ENCODE results near the gene PPP4R3A. TPM values are rescaled to one million over a fixed set of nuclear protein-coding genes. Genes with fewer than 3 reads are reported as not detected.
"Not testable (repeated sequence)": the region's sequence is repeated elsewhere in the genome, so short reads cannot be mapped to it uniquely, and the experiment has no call there.

PPP4R3A gene
- total and polyA plus RNA-seq, 2 experiments from 2014 or later: 53.5 to 94.9 TPM

DNA sequence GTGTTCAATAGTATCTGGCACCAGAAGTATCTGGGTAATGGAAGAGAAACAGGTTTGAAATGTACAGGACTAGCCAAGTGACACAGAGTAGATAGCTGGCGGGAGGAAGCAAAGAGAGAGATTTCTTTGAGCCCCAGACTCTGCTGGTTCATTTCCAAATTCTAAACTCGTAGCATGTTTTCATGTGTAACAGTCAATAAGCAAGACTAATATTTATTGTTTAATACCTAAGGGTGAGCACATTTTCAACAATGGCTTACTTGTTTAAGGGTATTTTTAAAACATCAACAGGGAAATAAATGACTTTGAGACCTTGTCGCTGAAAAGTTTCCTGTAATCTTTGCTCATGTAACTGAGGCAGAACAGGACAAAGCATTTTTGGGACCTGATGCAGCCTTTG lies 80.7 kb downstream of the PPP4R3A start:
- TF ChIP-seq, protein P1, sequence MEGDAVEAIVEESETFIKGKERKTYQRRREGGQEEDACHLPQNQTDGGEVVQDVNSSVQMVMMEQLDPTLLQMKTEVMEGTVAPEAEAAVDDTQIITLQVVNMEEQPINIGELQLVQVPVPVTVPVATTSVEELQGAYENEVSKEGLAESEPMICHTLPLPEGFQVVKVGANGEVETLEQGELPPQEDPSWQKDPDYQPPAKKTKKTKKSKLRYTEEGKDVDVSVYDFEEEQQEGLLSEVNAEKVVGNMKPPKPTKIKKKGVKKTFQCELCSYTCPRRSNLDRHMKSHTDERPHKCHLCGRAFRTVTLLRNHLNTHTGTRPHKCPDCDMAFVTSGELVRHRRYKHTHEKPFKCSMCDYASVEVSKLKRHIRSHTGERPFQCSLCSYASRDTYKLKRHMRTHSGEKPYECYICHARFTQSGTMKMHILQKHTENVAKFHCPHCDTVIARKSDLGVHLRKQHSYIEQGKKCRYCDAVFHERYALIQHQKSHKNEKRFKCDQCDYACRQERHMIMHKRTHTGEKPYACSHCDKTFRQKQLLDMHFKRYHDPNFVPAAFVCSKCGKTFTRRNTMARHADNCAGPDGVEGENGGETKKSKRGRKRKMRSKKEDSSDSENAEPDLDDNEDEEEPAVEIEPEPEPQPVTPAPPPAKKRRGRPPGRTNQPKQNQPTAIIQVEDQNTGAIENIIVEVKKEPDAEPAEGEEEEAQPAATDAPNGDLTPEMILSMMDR (IDR thresholded peaks at IDR 0.05; ENCODE audit: low read depth, low read length): no peak
- no peaks in the 10 kb centered on the region for H3K4me1 ChIP-seq (ENCODE audit: low read depth)
- H3K9me3 ChIP-seq (ENCODE audit: low read depth): no peaks in the 10 kb centered on the region
- H3K4me3 ChIP-seq: no peak overlapping the region
- DNase-seq (ENCODE audit: low read depth in 1 of 2, low spot score in 1 of 2): no peak
- H3K27me3 ChIP-seq: no peaks in the 10 kb centered on the region
- H3K27ac ChIP-seq: no peak overlapping the region
- no peaks in the 10 kb centered on the region for H3K36me3 ChIP-seq

DNA sequence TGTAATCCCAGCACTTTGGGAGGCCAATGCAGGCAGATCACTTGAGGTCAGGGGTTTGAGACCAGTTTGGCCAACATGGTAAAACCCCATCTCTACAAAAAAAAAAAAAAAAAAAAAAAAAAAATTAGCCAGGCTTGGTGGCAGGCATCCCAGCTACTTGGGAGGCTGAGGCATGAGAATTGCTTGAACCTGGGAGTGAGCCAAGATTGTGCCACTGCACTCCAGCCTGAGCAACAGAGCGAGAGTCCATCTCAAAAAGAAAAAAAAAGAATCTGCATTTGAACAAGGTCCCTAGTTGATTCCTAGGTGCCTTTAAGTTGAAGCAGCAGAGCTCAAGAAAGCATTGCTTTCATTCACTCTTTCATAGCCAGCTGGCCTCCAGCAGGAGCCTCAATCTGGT lies 81.2 kb downstream of the PPP4R3A start:
- not testable (repeated sequence) for H3K27ac ChIP-seq; H3K4me1 ChIP-seq (ENCODE audit: low read depth); H3K36me3 ChIP-seq; H3K9me3 ChIP-seq (ENCODE audit: low read depth); H3K4me3 ChIP-seq; DNase-seq (ENCODE audit: low read depth in 1 of 2, low spot score in 1 of 2); H3K27me3 ChIP-seq

DNA sequence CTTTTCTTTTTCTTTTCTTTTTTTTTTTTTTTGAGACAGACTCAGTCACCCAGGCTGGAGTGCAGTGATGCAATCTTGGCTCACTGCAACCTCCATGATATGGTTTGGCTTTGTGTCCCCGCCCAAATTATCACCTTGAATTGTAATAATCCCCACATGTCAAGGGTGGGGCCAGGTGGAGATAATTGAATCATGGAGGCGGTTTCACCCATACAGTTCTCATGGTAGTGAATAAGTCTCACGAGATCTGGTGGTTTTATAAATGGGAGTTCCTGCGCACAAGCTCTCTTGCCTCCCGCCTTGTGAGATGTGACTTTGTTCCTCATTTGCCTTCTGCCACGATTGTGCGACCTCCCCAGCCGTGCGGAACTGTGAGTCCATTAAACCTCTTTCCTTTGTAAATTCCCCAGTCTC lies 84.6 kb downstream of the PPP4R3A start:
- peaks cover 11% of the 10 kb centered on the region for H3K27me3 ChIP-seq
- not testable (repeated sequence) for DNase-seq (ENCODE audit: low read depth in 1 of 2, low spot score in 1 of 2); H3K36me3 ChIP-seq; H3K9me3 ChIP-seq (ENCODE audit: low read depth); H3K4me1 ChIP-seq (ENCODE audit: low read depth); H3K4me3 ChIP-seq; H3K27ac ChIP-seq

DNA sequence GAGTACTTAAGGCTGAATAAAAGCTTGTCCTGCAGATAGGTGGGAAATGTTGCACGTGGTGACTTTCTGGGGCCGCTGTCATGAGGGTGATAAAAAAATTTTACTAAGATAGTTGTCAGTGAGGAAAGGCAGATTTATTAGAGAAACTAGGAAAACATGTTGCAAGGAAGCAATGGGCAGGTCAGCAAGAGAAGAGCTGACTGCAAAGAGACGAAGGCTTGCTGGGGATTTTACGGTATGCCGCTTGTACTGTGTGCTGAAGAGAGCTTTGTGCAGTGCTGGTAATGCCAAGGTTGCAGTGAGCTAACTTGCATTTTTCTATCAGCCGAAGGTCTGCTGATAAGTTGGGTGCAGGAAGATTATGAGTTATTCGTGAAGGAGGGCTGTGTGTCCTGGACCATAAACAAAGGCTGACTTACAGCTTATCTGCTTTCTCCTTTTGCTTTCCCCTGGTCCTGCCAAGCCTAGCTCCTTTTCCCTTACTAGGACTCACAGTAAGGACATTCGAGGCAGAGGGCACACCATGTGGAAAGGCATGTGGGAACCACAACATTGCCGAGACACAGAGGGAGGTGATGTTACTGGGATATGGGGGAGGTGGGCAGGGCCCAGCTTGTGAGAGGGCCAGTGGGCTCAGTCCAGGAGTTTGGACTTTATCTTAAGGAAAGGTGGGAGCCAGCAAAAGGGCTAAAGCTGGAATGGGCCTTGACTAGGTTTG lies 85.1 kb downstream of the PPP4R3A start:
- DNase-seq (ENCODE audit: low read depth in 1 of 2, low spot score in 1 of 2): peak in 1 of 2 donors; percentile 15
- Histone ChIP-seq H3K36me3 (no peaks in the 10 kb centered on the region), H3K4me3 (no peak overlapping the region), H3K4me1 (ENCODE audit: low read depth) (no peaks in the 10 kb centered on the region), H3K27ac (no peak overlapping the region), H3K9me3 (ENCODE audit: low read depth) (no peaks in the 10 kb centered on the region), H3K27me3 (peaks cover 17% of the 10 kb centered on the region)
- TF ChIP-seq, protein P1 (IDR thresholded peaks at IDR 0.05; ENCODE audit: low read depth, low read length): no peak

DNA sequence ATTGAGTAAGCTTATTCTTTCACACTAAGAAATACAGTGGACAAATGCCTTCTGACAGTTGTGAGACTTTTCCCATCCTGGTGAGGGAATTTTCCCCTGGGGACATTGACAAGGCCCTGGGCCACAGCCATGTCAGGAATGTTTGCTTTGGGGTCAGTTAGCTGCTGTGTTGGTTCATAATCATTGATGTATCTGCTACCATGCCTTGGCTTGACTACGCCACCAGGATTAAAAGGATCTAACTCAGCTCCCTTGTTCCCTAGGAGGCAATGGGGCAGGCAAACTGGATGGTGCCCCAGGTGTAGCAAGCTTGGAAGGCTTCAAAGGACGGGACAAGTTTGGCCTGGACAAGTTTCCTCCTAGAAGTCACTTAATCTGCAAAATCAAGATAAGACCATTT lies 89.4 kb downstream of the PPP4R3A start:
- Histone ChIP-seq H3K4me3 (no peak overlapping the region), H3K4me1 (ENCODE audit: low read depth) (no peaks in the 10 kb centered on the region), H3K9me3 (ENCODE audit: low read depth) (no peaks in the 10 kb centered on the region), H3K27me3 (peaks cover 57% of the 10 kb centered on the region), H3K27ac (no peak overlapping the region), H3K36me3 (no peaks in the 10 kb centered on the region)
- TF ChIP-seq, protein P1 (IDR thresholded peaks at IDR 0.05; ENCODE audit: low read depth, low read length): no peak
- no peak for DNase-seq (ENCODE audit: low read depth in 1 of 2, low spot score in 1 of 2)

DNA sequence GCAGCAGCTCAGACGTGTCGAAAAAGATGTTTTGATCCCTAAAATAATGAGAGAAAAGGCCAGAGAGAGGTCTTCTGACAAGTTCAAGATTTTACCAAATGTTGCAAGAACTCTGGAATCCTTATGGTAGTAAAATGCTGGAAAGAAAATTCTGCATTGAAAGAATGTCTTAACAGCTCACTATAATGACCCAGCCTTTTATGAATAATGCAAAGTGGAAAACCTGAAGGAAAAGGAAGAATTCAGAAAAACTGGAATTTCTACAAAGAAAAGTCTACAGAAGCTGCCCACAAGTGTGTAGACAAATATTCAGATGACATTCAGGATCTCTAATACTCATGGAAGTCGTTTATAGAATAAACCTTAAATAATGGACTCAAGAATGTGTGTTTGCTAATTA lies 90.7 kb downstream of the PPP4R3A start:
- no peaks in the 10 kb centered on the region for H3K4me1 ChIP-seq (ENCODE audit: low read depth)
- peaks cover 70% of the 10 kb centered on the region for H3K27me3 ChIP-seq
- H3K36me3 ChIP-seq: no peaks in the 10 kb centered on the region
- H3K27ac ChIP-seq: no peak overlapping the region
- no peak for DNase-seq (ENCODE audit: low read depth in 1 of 2, low spot score in 1 of 2)
- TF ChIP-seq, protein P1 (IDR thresholded peaks at IDR 0.05; ENCODE audit: low read depth, low read length): no peak
- H3K4me3 ChIP-seq: no peak overlapping the region
- H3K9me3 ChIP-seq (ENCODE audit: low read depth): no peaks in the 10 kb centered on the region
